Measurements from ENCODE around the gene PDLIM3. TPM values are rescaled to one million over a fixed set of nuclear protein-coding genes. Genes with fewer than 3 reads are reported as not detected.
"Not testable (repeated sequence)": the region's sequence is repeated elsewhere in the genome, so short reads cannot be mapped to it uniquely, and the experiment has no call there.

The PDLIM3 gene, protein sequence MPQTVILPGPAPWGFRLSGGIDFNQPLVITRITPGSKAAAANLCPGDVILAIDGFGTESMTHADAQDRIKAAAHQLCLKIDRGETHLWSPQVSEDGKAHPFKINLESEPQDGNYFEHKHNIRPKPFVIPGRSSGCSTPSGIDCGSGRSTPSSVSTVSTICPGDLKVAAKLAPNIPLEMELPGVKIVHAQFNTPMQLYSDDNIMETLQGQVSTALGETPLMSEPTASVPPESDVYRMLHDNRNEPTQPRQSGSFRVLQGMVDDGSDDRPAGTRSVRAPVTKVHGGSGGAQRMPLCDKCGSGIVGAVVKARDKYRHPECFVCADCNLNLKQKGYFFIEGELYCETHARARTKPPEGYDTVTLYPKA
- polyA plus RNA-seq (ENCODE audit: insufficient read length in 4 of 4) = 1 to 10 TPM; 3.8 to 7.2 (median 4.2) TPM

DNA sequence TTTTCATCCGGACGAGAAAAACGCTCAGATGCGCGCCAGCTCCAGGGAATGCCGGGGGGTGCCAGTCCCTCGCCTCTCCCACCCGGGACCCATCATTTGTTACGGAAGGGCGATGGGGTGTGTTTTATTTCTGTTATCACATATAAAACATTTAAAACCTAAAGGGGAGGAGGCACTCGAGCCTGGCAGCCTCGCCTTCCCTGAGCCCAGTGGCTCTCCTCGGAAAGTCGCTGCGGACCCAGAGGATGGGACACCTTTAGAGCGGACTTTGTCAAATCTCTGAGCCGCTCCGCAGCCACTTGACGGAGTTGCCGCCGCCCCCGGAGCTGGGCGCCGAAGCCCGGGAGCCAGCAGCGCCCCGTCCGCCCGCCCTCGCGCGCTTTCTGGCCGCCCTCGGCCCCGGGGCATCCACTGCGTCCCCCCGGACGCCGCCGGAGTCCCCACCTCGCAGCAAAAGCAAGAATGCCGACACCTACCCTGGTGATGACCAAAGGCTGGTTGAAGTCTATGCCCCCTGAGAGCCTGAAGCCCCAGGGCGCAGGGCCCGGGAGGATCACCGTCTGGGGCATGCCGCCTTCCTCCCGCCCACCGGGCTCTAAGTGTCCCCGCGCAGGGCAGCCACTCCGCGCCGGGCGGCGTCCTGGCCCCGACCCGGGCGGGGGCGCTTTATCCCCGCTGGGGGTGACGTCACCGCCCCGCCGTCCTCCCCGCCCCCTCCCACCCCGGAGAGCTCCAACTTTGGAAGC, at the start of gene PDLIM3:
Gene PDLIM3 (minus strand): TSS at position 642 of the 746 bp plus-strand sequence. CDS start 73 bp downstream, at position 569.
- DNase-seq (ENCODE audit: low read depth in 4 of 4, low spot score in 3 of 4) = peak in 1 of 4 donors; percentile 46

DNA sequence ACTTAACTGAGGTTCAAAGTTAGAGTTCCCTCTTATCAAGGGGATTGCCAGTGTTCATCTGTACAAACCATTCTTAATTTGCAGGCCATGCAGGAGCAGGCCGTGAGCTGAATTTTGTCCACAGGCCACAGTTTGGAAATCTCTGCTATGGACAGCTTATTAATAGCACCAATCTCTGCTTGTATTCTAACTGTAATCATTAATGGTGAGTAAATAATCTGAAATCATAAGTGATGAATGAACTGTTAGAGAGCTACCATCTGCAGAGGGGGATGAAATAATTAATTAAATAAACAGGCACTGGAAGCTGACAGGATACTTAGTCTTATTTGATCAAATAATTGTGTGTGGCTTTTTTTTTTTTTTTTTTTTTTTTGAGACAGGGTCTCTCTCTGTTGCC, 48.5 kb upstream of the PDLIM3 start:
- DNase-seq (ENCODE audit: low read depth in 4 of 4, low spot score in 3 of 4) = no peak

DNA sequence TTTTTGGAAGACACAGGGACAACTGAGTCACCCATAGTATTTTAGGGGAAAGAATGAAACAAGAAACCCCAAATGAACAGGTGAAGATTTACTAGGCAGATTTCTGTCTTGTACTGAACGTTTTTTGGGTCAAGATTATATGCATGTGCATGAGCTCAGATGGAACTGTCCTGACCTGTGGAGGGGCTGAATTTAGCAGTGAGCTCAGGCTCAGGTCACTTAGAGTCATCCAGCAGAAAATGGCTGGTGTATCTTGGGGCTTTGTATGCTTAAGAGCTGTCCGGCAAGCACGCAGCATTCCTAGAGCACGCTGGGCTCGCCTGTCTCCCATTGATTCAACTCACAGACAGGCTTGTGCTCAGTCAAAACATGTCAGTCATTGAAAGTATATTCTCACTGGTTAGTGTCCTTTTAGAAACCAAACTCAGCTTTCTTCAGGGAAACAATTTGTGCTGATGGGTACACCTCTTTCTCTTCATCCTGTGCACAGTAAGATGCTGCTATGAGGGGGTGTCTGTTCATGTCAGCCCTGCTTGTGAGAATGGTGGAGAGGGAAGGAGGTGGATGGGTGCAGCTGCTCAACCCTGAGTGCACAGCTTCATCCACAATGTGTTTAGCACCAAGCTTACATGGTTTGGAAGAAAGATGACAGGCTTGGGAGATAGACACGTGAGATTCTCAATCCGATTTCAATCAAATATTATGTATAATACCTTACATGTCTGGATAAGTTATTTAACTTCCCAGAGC, 47.5 kb upstream of the PDLIM3 start:
- no peak for DNase-seq (ENCODE audit: low read depth in 4 of 4, low spot score in 3 of 4)

DNA sequence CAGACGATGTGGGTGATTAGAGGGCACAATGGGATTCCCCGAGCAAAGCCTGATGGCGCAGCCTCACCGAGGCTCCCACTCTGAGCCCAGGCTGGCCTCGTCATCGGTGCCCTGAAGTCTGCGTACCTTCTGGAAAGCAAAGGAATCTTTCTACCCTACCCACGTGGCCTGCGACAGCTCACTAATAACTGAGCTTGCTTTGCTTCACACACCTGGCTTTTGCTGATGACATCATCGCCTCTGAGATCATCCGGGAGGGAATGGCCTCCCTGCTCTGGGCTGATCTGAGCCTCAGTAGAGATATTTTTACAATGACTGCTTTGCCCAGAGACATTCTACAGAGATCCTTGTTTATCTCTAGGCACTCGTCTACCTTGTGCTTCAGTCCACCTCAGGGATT, 45.4 kb upstream of the PDLIM3 start:
- DNase-seq (ENCODE audit: low read depth in 4 of 4, low spot score in 3 of 4) = no peak

DNA sequence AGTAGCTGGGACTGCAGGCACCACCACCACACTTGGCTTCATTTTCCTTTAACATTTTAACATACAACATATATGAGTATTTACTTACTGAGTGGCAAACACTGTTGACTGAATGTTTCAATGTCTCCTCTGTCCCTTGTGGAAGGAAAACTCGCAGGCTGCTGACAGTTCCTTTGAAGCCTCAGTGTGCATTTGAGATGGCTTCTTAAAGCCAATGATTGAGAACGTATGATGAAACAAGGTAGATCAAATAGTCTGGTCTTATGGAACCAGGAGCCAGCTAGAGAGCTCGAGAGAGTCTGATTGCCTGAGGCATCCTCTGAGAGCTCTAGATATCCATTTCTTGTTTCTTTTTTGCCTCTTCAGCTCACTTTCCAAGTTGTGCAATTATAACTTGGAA, 43.0 kb upstream of the PDLIM3 start:
- no peak for DNase-seq (ENCODE audit: low read depth in 4 of 4, low spot score in 3 of 4)

DNA sequence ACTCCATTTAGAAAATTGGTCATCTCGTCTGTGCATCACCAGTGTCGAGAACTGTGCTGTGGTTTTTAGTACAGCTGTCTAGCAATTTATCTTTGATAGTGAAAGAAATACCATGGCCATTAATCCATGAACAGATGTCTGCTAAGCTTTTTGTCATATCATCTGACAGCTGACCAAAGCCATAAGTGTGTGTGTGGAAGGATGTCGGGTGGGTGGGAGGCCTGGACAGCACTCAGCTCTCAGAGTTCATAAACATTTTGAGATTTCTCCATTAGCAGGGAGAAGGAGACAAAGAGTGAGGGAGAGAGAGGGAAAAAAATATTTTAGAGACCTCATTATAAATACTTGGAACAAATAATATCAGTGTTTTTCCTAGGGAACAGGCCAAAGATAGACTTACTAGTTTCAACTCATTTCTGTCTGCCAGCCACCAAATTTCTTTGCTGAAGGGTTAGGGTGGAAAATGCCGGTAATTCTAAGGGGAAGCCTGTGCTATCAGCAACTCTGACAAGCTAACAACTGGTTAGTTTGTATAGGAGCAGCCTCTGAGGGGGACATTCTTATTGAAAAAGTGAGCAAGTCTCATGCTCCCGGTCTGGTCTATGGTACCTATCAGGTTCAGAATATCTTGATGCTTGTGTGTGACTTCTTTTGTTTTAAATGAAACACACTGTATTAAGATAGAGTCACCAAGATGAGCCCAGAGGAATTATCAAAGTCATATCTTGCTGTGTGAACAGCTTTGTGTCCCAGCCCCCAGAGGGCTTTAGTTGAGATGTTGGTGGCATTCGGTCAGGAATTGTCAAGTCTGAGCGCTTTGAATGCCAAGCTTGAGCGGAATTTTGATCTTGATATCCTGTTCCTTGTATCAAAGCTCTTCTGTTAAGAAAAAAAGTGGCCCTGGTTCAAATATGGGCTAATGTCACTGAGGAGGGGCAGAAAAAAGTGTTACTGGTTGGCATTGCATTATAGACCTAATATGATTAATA, 41.9 kb upstream of the PDLIM3 start:
- DNase-seq (ENCODE audit: low read depth in 4 of 4, low spot score in 3 of 4) = no peak

DNA sequence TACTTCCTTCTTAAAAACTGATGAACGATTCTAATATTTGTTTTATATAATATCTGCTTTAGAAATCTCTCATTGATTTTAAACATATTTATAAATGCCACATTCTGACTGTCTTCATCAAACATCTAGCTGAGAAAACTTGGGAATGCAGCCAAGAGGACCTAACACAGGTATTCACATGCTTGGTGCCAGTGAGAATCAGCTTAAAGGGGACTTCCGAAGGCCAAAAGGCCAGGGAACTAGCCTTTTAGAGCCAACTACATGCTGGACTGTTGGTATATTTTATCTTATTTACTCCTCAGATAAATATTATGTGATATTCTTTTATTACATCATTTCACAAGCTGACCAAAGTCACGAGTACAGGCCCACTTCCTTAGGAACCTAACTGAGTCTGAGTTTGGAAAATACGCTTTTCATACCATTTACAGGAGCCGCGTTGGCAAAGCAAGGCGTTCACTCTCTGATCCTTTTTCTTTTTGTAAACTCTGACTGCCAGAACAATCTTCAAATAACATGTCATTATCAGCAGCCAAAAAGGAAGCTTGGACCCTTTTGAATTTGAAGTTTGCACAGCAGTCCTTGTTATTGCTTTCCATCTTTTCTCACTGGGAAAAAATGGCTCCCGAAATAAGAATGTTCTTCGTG, 41.1 kb upstream of the PDLIM3 start:
- no peak for DNase-seq (ENCODE audit: low read depth in 4 of 4, low spot score in 3 of 4)

DNA sequence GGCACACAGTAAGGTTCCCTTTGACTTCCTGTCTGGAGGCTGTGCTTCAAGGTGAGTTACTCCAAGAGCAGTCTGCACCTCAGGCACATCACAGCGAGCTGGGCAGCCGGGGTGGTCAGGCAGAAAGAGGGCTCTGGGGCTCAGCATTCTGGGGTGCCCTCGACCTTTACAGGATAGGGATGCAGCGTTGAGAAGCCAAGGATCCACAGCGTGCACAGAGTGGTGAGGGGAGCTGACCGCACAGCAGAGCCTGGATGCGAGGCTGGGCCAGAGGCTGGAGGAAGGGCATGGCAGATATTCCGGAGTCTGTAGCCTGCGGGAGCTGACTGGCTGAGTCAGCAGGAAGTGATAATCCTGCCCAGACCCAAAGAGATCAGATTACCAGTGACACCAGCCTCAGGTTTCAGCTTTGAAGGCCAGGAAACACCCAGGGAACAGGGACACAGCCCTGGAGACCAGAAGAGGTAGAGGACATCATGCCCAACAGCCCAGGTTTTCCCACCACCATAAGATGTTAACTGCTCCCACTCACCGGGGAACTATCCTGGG, 38.4 kb upstream of the PDLIM3 start:
- no peak for DNase-seq (ENCODE audit: low read depth in 4 of 4, low spot score in 3 of 4)

DNA sequence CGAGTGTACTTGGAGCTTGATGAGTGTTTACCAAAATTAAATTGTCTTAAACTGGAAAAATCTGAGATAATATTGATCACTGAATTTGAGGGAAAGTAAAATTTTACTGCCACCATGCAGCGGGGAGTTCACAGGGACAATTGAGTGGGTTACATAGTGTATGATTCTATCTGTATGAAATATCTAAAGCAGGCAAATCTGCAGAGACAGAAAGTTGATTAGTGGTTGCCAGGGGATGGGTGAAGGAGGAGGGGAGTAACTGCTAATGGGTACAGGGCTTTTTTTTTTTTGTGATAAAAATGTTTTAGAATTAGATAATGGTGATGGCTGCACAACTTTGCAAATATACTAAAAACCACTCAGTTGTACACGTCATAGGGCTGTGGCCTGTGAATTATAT, 35.4 kb upstream of the PDLIM3 start:
- no peak for DNase-seq (ENCODE audit: low read depth in 4 of 4, low spot score in 3 of 4)

DNA sequence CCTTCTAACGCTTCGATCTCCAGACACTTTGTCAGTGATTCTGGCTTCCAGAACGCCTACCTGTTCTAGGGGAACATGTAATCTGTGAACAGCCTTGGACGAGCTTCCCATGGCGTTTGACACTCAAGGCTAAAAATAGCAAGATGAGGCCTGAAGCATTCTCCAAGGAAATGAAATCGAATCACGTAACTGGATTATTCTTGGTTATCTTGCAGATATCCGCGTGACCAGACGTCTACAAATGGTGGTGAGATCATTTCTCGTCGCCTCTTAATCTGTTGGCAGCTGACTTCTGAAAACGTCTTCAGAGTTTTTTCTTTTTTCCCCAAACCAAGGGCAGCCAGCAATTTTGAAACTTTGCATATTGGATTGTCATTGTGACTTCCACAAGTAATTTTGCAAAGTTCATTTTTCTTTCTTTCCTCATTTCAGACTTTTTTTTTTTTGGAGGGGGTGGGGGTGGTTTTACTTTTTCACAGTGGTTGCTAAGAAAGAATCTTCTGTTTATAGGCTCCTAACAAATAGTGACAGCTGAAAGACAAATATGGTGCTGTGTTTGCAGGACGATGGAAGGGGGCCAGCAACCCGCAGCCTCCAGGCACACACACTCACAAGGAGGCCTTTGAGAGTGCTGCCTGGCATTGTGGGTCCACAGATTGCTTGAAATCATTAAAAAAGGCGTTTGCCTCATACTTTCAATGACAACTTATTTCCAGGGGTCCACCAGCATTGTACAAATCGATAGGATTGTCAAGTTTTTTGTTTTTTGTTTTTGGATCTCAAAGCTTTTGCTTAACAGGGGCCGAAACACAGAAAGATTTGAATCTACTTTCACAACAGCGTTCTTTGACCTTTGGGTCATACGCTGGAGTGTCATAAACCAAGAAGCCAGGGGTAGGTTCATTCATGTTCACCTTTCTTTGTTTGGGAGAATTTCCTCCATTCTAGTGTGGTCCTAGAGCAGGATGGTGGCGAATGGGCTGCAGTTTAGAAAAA, 32.4 kb upstream of the PDLIM3 start:
- no peak for DNase-seq (ENCODE audit: low read depth in 4 of 4, low spot score in 3 of 4)

DNA sequence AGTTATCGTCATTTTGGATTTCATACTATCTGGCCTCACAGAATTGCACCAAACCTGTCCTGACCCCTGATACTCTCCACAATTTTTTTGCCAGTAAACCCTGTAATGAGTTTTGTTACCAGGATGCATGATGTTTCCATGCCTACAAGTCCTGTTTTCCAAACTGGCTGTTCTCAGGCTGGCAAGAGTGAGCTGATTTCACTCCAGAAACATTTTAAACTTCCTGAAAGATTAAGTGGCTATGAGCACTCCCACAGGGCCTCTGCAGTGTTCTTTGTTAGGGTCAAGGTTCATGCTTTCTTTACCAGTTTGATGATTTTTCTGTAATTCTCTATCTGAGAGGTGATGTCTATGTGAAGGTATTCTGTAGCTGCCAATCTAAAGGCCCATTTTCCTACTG, 31.7 kb upstream of the PDLIM3 start:
- no peak for DNase-seq (ENCODE audit: low read depth in 4 of 4, low spot score in 3 of 4)

DNA sequence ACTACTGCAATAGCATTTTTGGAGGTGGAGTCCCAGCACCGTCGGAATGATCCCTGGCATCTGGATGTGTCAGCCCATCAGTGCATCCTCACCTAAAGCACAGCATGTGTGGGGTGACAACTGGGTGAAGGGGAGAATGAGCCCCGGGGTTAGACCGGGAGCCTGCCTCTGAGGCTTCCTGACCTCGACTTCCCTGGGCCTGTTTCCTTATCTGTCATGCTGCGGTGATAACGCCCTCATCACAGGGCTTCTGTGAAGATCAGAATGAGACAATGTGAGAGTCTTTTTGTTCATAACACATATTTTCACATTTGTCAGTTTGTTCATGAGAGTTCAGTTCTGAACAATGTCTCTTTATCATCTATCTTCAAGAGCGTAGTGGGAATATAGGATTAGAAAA, 31.1 kb upstream of the PDLIM3 start:
- DNase-seq (ENCODE audit: low read depth in 4 of 4, low spot score in 3 of 4) = no peak

DNA sequence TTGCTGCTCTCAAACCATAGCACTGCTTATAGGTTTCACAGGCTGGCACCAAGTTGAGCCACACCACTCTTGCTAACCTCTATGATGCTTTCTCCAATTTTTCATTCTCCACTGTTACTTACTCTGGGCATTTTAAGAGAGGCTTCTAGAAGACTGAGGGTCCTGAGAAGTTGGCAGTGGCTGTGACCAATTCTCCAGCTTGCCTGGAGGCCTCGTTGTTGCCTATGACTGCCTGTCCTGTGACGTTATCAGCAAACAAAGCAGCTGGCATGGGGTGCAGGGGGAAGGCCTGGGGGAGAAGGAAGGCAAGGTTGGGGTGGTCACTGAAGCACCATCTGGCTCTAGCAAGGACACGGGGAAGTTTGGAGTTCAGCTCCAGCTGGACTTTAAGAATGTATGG, 30.4 kb upstream of the PDLIM3 start:
- DNase-seq (ENCODE audit: low read depth in 4 of 4, low spot score in 3 of 4) = no peak

DNA sequence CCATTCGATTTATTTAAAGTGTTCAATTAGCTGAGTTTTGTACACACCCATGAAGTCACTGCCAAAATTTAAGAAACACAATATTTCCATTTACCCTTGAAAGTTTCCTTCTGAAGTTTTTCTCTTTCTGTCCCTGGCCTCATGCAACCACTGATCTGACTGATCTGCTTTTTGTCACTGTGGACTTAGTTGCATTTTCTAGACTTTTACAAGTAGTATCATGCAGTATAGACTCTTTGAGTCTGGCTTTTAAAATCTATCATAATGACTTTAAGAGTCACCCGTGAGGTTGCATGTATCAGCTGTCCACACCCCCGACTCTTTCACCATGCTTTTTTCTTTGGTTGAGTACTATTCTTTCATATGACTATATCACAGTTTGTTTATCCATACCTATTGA, 29.0 kb upstream of the PDLIM3 start:
- no peak for DNase-seq (ENCODE audit: low read depth in 4 of 4, low spot score in 3 of 4)

DNA sequence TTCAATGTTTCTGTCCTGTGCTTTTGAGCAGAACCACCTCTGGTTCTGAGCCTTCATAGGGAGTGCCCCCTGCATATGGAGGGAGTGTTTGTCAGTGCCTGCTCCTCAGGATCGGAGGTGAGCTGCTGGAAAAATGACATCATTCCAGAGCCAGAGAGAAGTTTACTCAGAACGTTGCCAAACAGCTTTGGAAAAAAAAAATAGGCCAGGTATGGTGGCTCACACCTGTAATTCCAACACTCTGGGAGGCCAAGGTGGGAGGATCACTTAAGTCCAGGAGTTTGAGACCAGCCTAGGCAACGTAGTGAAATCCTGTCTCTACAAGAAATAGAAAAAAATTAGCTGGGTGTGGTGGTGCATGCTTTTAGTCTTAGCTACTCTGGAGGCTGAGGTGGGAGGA, 27.2 kb upstream of the PDLIM3 start:
- no peak for DNase-seq (ENCODE audit: low read depth in 4 of 4, low spot score in 3 of 4)

DNA sequence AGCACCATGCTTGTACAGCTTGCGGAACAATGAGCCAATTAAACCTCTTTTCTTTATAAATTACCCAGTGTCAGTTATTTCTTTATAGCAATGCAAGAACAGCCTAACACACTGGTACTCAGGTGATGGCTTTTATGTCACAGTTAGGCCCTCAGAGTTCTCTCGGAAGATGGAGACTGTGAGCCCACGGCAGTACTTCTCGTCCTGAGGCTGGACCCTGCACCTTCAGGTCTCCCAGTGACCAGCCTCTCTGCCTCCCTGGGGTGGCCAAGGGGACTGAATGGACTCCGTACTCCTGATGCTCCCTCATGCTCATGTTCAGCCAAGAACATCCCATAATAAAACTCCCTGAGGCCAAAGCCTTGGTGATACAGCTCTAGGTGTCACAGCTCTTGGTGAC, 25.0 kb upstream of the PDLIM3 start:
- no peak for DNase-seq (ENCODE audit: low read depth in 4 of 4, low spot score in 3 of 4)

DNA sequence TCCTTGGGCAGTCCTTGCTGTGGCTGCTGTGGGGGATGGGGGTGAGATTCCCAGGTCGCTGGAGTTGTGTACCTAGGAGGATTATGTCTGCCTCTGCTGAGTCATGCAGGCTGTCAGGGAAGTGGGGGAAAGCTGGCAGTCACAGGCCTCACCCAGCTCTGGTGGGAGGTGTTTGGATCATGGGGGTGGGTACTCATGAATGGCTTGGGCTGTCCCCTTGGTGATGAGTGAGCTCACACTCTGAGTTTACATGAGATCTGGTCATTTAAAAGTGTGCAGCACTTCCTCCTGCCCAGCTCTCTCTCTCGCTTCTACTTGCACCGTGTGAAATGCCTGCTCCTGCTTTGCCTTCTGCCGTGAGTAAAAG, 24.6 kb upstream of the PDLIM3 start:
- DNase-seq (ENCODE audit: low read depth in 4 of 4, low spot score in 3 of 4) = no peak

DNA sequence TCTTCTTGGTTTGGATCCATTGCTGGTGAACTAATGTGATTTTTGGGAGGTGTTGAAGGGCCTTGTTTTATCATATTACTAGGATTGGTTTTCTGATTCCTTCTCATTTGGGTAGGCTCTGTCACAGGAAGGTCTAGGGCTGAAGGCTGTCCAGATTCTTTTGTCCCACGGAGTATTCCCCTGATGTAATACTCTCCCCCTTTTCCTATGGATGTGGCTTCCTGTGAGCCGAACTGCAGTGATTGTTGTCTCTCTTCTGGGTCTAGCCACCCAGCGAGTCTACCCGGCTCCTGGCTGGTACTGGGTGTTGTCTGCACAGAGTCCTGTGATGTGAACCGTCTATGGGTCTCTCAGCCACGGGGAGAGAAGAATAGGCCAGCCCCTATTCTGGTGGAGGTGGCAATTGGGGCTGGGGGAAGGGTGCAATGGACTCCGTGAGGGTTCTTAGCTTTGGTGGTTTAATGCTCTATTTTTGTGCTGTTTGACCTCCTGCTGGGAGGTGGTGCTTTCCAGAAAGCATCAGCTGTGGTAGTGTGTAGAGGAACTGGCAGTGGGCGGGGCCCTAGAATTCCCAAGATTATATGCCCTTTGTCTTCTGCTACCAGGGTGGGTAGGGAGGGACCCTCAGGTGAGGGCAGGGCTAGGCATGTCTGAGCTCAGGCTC, 24.1 kb upstream of the PDLIM3 start:
- DNase-seq (ENCODE audit: low read depth in 4 of 4, low spot score in 3 of 4) = not testable (repeated sequence)
